Measurements from ENCODE around the gene ZNF423. TPM values are rescaled to one million over a fixed set of nuclear protein-coding genes. Genes with fewer than 3 reads are reported as not detected.

Gene ZNF423
- total RNA-seq, 1 donor, result 11.6 TPM

DNA sequence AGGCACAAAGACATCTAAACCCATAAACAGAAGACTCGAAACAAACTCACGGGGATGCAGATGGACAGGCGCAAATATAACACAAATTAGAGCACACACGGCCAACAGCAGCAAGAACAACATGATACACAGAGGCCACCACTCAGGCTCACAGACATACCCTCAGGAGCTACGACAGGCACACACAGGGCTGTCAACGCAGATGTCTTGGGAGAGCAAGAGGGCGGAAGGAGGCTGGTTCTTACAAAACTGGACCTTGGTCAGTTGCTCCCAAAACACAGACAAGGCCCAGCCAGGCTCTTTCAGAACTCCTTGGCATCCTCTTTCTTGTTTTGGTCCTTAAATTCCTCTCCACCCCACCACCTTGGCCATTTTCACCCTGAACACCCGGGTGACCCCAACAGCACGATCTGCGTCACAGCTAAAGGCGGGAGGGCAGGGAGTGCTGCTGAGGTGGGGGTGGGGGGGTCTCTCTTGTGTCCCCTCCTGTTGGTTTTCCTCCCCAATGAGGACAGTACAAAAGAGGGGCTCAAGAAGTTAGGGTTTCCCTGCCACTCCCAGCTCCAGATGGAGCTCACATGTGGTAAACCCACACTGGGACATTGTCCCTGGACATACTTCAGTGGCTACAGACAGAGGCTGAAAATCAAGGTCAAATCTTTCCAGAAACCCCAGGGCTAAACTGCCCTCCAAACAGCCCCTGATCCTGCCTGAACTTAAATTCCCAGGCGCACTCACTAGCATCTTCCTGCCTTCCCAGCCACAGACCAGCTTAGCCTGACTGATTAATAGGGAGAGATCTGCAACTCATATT is 261.0 kb downstream of the ZNF423 start:
- no peak overlapping the region for H2AFZ ChIP-seq (ENCODE audit: low read length)
- no peaks in the 10 kb centered on the region for H3K79me2 ChIP-seq (ENCODE audit: insufficient read depth, low read length)
- H3K27me3 ChIP-seq (ENCODE audit: insufficient read depth, low read length), result no peaks in the 10 kb centered on the region
- no peaks in the 10 kb centered on the region for H3K9me3 ChIP-seq (ENCODE audit: low read depth, low read length)
- peaks cover 15% of the 10 kb centered on the region for H3K4me1 ChIP-seq (ENCODE audit: insufficient read depth, low read length)
- H3K4me2 ChIP-seq (ENCODE audit: insufficient read depth, low read length), result no peak overlapping the region
- DNase-seq (ENCODE audit: insufficient read length, low spot score, missing footprints), result no peak
- TF ChIP-seq, protein P1, sequence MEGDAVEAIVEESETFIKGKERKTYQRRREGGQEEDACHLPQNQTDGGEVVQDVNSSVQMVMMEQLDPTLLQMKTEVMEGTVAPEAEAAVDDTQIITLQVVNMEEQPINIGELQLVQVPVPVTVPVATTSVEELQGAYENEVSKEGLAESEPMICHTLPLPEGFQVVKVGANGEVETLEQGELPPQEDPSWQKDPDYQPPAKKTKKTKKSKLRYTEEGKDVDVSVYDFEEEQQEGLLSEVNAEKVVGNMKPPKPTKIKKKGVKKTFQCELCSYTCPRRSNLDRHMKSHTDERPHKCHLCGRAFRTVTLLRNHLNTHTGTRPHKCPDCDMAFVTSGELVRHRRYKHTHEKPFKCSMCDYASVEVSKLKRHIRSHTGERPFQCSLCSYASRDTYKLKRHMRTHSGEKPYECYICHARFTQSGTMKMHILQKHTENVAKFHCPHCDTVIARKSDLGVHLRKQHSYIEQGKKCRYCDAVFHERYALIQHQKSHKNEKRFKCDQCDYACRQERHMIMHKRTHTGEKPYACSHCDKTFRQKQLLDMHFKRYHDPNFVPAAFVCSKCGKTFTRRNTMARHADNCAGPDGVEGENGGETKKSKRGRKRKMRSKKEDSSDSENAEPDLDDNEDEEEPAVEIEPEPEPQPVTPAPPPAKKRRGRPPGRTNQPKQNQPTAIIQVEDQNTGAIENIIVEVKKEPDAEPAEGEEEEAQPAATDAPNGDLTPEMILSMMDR (IDR thresholded peaks at IDR 0.05; ENCODE audit: extremely low read depth, low read depth, low read length), result no peak
- H3K36me3 ChIP-seq (ENCODE audit: insufficient read depth, low read length), result no peaks in the 10 kb centered on the region
- H3K27ac ChIP-seq (ENCODE audit: low read depth, low read length), result no peak overlapping the region
- no peak overlapping the region for H3K4me3 ChIP-seq (ENCODE audit: insufficient read depth, low read length)
- no peaks in the 10 kb centered on the region for H4K20me1 ChIP-seq (ENCODE audit: insufficient read depth, low read length)

DNA sequence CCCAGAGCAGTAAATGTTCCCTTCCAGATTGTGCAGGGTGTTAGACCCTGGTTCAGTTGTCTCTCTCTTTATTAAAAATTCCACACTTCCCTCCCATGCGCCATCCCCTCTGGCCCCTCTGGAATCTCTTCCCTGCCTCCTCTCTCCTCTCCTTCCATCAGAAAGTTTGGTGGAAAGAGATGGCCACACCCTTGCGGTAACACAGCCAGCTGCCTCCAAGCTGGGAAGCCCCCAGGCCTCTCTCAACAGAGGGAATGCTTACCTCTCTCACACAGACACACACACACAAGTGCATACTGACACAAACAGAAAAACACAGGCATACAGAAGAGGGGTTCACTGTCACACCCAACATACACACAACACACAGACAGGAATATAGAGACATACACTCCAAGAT is 261.8 kb downstream of the ZNF423 start:
- Histone ChIP-seq H3K27me3 (ENCODE audit: insufficient read depth, low read length) (no peaks in the 10 kb centered on the region), H4K20me1 (ENCODE audit: insufficient read depth, low read length) (no peaks in the 10 kb centered on the region), H3K4me3 (ENCODE audit: insufficient read depth, low read length) (no peak overlapping the region), H2AFZ (ENCODE audit: low read length) (no peak overlapping the region), H3K27ac (ENCODE audit: low read depth, low read length) (no peak overlapping the region), H3K4me2 (ENCODE audit: insufficient read depth, low read length) (no peak overlapping the region), H3K36me3 (ENCODE audit: insufficient read depth, low read length) (no peaks in the 10 kb centered on the region), H3K9me3 (ENCODE audit: low read depth, low read length) (no peaks in the 10 kb centered on the region), H3K4me1 (ENCODE audit: insufficient read depth, low read length) (peaks cover 15% of the 10 kb centered on the region), H3K79me2 (ENCODE audit: insufficient read depth, low read length) (no peaks in the 10 kb centered on the region)
- TF ChIP-seq, protein P1 (IDR thresholded peaks at IDR 0.05; ENCODE audit: extremely low read depth, low read depth, low read length), result no peak
- no peak for DNase-seq (ENCODE audit: insufficient read length, low spot score, missing footprints)

- H2AFZ ChIP-seq (ENCODE audit: low read length), result no peak overlapping the region
Measured at GRCh38 chr16:49593424-49594040, 262.4 kb downstream of the ZNF423 start.

More at GRCh38 chr16:49593424-49594040, 262.4 kb downstream of the ZNF423 start:
- H3K27ac ChIP-seq (ENCODE audit: low read depth, low read length), result no peak overlapping the region
- no peaks in the 10 kb centered on the region for H3K79me2 ChIP-seq (ENCODE audit: insufficient read depth, low read length)
- no peaks in the 10 kb centered on the region for H3K27me3 ChIP-seq (ENCODE audit: insufficient read depth, low read length)
- H3K9me3 ChIP-seq (ENCODE audit: low read depth, low read length), result no peaks in the 10 kb centered on the region
- H4K20me1 ChIP-seq (ENCODE audit: insufficient read depth, low read length), result no peaks in the 10 kb centered on the region
- no peak for DNase-seq (ENCODE audit: insufficient read length, low spot score, missing footprints)
- no peak overlapping the region for H3K4me3 ChIP-seq (ENCODE audit: insufficient read depth, low read length)
- no peaks in the 10 kb centered on the region for H3K36me3 ChIP-seq (ENCODE audit: insufficient read depth, low read length)
- H3K4me2 ChIP-seq (ENCODE audit: insufficient read depth, low read length), result no peak overlapping the region
- H3K4me1 ChIP-seq (ENCODE audit: insufficient read depth, low read length), result peaks cover 15% of the 10 kb centered on the region
- TF ChIP-seq, protein P1 (IDR thresholded peaks at IDR 0.05; ENCODE audit: extremely low read depth, low read depth, low read length), result no peak
